Measurements from ENCODE around the gene EGF. TPM values are rescaled to one million over a fixed set of nuclear protein-coding genes. Genes with fewer than 3 reads are reported as not detected.

The EGF gene
- total RNA-seq, 3 donors from 2014 or later (not counting 1 experiment from before 2014, with no cell fraction given), result 0.48 to 1.2 (median 1.1) TPM

DNA sequence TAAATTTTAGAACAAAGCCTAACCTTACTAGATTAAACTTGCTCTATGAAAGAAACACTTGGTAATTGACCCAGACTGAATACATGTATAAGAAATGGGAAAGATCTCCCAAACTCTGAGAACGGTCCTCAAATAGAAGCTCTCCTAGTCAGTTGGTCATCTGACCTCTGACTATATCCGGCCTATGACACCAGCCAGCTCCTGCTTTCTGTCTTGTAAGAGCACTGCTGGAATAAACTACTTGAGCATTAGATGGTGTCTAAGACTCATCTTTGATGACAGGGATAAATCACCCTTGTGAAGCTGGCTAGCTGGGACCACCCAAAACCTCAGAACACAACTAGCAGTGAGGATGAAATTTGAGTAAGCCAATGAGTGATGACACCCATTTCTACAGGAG lies 40.6 kb upstream of the EGF start:
- no peak for ATAC-seq
- H3K36me3 Mint-ChIP-seq, result no peaks in the 10 kb centered on the region

DNA sequence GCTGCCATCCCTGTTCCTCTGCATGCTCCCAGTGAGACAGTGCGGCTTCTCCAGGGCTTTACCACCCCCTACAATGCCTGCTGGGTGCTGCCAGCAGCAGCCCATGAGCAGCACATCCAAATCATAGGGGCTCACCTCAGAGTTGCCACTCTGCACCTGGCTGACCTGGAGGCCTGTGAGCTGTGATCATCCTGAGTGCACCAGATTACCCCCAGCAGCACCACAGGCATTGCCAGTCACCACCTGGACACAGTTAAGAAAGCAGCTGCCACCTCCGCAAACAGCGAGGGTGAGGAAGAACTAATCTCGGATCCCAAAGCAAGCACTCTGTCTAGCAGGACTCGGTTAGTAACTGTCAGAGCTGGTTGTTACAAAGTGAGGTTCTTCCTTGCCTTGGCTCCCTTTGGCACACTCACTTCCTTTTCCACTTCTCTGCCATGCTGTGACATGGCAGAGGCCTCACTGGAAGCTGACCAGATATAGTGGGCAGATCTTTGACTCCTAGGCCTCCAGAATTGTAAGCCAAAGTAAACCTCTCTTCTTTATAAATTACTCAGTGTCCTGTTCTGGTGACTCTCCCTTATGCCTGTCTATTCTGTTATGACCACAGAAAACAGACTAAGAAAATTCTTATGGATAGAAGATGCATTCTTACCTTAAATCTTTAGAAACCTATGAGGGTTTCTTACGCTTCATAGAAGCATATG lies 39.6 kb upstream of the EGF start:
- Mint-ChIP-seq H3K9me3 (no peaks in the 10 kb centered on the region), H3K4me3 (no peak overlapping the region)
- no peak for ATAC-seq

More for the DNA sequence above, 40.6 kb upstream of the EGF start:
- Mint-ChIP-seq H3K4me3 (no peak overlapping the region), H3K27ac (no peak overlapping the region), H3K4me1 (no peaks in the 10 kb centered on the region), H3K9me3 (no peaks in the 10 kb centered on the region), H3K27me3 (ENCODE audit: low read depth in 2 of 2) (peaks cover 0 to under 1% of the 10 kb centered on the region in 2 donors)
- H3K36me3 ChIP-seq (ENCODE audit: control insufficient read depth, insufficient read depth, low read length), result no peaks in the 10 kb centered on the region
- no peaks in the 10 kb centered on the region for H3K27me3 ChIP-seq (ENCODE audit: control insufficient read depth, insufficient read depth, low read length)
- H3K27ac ChIP-seq (ENCODE audit: low read length), result no peak overlapping the region
- H3K4me1 ChIP-seq (ENCODE audit: control insufficient read depth, insufficient read depth, low read length), result no peaks in the 10 kb centered on the region
- H3K9me3 ChIP-seq (ENCODE audit: control insufficient read depth, insufficient read depth, low read length), result no peaks in the 10 kb centered on the region
- 91% methylated on average over 2 of the region's 2 CpGs for WGBS (ENCODE audit: insufficient coverage)
- DNase-seq, result no peak
- intact Hi-C loops (cut with micrococcal nuclease), result no loop called here
- H3K4me3 ChIP-seq (ENCODE audit: low read length), result no peak overlapping the region
- TF ChIP-seq, protein P1, sequence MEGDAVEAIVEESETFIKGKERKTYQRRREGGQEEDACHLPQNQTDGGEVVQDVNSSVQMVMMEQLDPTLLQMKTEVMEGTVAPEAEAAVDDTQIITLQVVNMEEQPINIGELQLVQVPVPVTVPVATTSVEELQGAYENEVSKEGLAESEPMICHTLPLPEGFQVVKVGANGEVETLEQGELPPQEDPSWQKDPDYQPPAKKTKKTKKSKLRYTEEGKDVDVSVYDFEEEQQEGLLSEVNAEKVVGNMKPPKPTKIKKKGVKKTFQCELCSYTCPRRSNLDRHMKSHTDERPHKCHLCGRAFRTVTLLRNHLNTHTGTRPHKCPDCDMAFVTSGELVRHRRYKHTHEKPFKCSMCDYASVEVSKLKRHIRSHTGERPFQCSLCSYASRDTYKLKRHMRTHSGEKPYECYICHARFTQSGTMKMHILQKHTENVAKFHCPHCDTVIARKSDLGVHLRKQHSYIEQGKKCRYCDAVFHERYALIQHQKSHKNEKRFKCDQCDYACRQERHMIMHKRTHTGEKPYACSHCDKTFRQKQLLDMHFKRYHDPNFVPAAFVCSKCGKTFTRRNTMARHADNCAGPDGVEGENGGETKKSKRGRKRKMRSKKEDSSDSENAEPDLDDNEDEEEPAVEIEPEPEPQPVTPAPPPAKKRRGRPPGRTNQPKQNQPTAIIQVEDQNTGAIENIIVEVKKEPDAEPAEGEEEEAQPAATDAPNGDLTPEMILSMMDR (IDR thresholded peaks at IDR 0.05), result no peak

DNA sequence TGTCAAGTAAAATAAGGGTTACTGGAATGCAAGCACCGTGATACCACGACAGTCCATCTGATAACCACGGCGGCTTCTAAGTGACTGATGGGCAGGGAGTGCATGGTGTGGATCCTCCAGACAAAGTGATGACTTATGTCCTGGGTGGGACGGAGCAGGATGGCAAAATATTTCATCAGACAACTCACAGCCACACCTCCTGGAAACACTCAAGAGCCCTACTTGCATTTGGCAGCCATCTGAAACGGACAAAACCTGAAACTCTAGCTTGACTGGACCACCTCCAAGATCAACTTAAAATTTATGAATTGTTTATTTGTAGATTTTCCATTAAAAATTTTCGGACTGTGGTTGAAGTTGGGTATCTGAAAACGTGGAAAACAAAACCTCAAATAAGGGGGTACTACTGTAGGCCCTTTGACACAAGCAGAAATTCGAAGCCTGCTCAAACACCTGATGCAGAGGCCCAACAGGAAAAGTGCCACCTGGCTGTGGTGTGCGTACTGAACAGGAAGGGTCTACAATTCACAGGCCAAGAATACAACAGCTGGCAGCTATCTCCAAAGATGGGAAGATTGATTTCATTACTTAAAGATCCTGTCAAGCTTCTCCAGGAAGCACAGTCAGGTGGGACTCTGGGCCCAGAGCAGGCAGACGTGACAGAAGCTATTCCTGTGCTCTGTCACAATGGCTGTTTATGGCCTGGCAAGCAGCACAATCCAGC lies 38.7 kb upstream of the EGF start:
- DNase-seq (no peak), ATAC-seq (no peak)
- 76% methylated on average over 10 of the region's 11 CpGs for WGBS (ENCODE audit: insufficient coverage)
- Histone ChIP-seq H3K9me3 (ENCODE audit: control insufficient read depth, insufficient read depth, low read length) (no peaks in the 10 kb centered on the region), H3K4me3 (ENCODE audit: low read length) (no peak overlapping the region), H3K27ac (ENCODE audit: low read length) (no peak overlapping the region), H3K27me3 (ENCODE audit: control insufficient read depth, insufficient read depth, low read length) (no peaks in the 10 kb centered on the region), H3K4me1 (ENCODE audit: control insufficient read depth, insufficient read depth, low read length) (no peaks in the 10 kb centered on the region), H3K36me3 (ENCODE audit: control insufficient read depth, insufficient read depth, low read length) (no peaks in the 10 kb centered on the region)
- Mint-ChIP-seq H3K4me1 (no peaks in the 10 kb centered on the region), H3K36me3 (no peaks in the 10 kb centered on the region), H3K9me3 (no peaks in the 10 kb centered on the region), H3K4me3 (no peak overlapping the region), H3K27me3 (ENCODE audit: low read depth in 2 of 2) (peaks cover 0 to 11% of the 10 kb centered on the region in 2 donors), H3K27ac (no peak overlapping the region)
- TF ChIP-seq, protein P1 (IDR thresholded peaks at IDR 0.05), result no peak
- intact Hi-C loops (cut with micrococcal nuclease), result no loop called here

More for the DNA sequence above, 39.6 kb upstream of the EGF start:
- Histone ChIP-seq H3K27ac (ENCODE audit: low read length) (no peak overlapping the region), H3K27me3 (ENCODE audit: control insufficient read depth, insufficient read depth, low read length) (no peaks in the 10 kb centered on the region), H3K4me1 (ENCODE audit: control insufficient read depth, insufficient read depth, low read length) (no peaks in the 10 kb centered on the region), H3K36me3 (ENCODE audit: control insufficient read depth, insufficient read depth, low read length) (no peaks in the 10 kb centered on the region), H3K9me3 (ENCODE audit: control insufficient read depth, insufficient read depth, low read length) (no peaks in the 10 kb centered on the region), H3K4me3 (ENCODE audit: low read length) (no peak overlapping the region)
- H3K36me3 Mint-ChIP-seq, result no peaks in the 10 kb centered on the region
- no peaks in the 10 kb centered on the region for H3K4me1 Mint-ChIP-seq
- WGBS (ENCODE audit: insufficient coverage), result 94% methylated on average over 5 of the region's 6 CpGs
- no peak for DNase-seq
- peaks cover 0 to 10% of the 10 kb centered on the region in 2 donors for H3K27me3 Mint-ChIP-seq (ENCODE audit: low read depth in 2 of 2)
- TF ChIP-seq, protein P1 (IDR thresholded peaks at IDR 0.05), result no peak
- H3K27ac Mint-ChIP-seq, result no peak overlapping the region
- intact Hi-C loops (cut with micrococcal nuclease), result no loop called here
